HG03095 (cell line): ENCODE data around the gene PLCB3.
A peak's percentile ranks its signal among the peaks of the same experiment; 100 is the strongest.

ENCODE experiments used
- ATAC-seq: cut with Tn5 transposase; IDR thresholded peaks from one replicate; pipeline ENCODE4 v1.9.1; 2021; ENCODE audit warnings: moderate library complexity; ENCODE audit not compliant: unreplicated experiment

PLCB3 gene

DNA sequence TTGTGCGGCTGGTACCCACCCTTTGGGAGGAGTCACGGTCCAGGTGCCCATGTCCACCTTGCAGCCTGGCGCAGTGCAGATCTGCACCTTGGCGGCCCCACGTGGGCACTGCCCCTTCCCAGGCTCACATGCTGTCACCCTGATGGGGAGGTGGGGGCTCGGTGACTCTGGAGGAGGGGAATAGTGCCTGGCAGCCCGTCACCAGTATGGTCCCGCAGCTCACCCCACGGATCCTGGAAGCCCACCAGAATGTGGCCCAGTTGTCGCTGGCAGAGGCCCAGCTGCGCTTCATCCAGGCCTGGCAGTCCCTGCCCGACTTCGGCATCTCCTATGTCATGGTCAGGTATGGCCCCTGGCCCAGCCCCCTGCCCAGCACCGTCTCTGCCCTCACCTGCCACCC, 30.5 kb upstream of the PLCB3 start:
- no peak for ATAC-seq

- no peak for ATAC-seq
Observed at GRCh38 chr11:64222651-64223000, 28.7 kb upstream of the PLCB3 start.

DNA sequence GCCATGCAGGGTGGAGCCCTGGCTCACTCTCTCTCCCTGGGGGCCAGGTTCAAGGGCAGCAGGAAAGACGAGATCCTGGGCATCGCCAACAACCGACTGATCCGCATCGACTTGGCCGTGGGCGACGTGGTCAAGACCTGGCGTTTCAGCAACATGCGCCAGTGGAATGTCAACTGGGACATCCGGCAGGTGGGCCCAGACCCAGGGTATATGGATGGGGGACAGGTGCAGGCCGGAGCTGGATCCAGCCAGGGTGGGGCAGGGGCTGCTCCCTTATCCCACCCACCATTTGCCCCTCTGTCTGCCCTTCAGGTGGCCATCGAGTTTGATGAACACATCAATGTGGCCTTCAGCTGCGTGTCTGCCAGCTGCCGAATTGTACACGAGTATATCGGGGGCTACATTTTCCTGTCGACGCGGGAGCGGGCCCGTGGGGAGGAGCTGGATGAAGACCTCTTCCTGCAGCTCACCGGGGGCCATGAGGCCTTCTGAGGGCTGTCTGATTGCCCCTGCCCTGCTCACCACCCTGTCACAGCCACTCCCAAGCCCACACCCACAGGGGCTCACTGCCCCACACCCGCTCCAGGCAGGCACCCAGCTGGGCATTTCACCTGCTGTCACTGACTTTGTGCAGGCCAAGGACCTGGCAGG, 28.2 kb upstream of the PLCB3 start:
- no peak for ATAC-seq

- ATAC-seq, result no peak
Observed at GRCh38 chr11:64224151-64224890, 27.0 kb upstream of the PLCB3 start.

- no peak for ATAC-seq
Observed at GRCh38 chr11:64224891-64225607, 26.3 kb upstream of the PLCB3 start.

- ATAC-seq, result no peak
Observed at GRCh38 chr11:64225608-64226506, 25.5 kb upstream of the PLCB3 start, which contains the start of the genes NUDT22 and TRPT1. Gene NUDT22 (plus strand): TSS chr11:64226274. CDS start chr11:64226653, 379 bp downstream. Gene TRPT1 (minus strand): TSS chr11:64226186. CDS start chr11:64225860, 326 bp downstream.

DNA sequence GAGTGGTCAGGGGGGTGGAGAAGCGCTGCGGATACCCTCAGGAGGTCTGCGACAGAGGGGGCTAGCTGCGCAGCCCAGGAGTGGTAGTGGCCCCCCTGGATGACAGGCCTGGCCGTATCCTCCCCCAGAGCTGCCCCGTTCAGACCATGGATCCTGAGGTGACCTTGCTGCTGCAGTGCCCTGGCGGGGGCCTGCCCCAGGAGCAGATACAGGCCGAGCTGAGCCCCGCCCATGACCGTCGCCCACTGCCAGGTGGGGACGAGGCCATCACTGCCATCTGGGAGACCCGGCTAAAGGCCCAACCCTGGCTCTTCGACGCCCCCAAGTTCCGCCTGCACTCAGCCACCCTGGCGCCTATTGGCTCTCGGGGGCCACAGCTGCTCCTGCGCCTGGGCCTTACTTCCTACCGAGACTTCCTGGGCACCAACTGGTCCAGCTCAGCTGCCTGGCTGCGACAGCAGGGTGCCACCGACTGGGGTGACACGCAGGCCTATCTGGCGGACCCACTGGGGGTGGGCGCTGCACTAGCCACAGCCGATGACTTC, 24.8 kb upstream of the PLCB3 start:
- ATAC-seq, result no peak

GRCh38 chr11:64227405-64227956, 23.8 kb upstream of the PLCB3 start:
- no peak for ATAC-seq

- no peak for ATAC-seq
Observed at GRCh38 chr11:64229090-64229743, 22.1 kb upstream of the PLCB3 start.

- ATAC-seq, result no peak
Observed at GRCh38 chr11:64229744-64230170, 21.6 kb upstream of the PLCB3 start.

DNA sequence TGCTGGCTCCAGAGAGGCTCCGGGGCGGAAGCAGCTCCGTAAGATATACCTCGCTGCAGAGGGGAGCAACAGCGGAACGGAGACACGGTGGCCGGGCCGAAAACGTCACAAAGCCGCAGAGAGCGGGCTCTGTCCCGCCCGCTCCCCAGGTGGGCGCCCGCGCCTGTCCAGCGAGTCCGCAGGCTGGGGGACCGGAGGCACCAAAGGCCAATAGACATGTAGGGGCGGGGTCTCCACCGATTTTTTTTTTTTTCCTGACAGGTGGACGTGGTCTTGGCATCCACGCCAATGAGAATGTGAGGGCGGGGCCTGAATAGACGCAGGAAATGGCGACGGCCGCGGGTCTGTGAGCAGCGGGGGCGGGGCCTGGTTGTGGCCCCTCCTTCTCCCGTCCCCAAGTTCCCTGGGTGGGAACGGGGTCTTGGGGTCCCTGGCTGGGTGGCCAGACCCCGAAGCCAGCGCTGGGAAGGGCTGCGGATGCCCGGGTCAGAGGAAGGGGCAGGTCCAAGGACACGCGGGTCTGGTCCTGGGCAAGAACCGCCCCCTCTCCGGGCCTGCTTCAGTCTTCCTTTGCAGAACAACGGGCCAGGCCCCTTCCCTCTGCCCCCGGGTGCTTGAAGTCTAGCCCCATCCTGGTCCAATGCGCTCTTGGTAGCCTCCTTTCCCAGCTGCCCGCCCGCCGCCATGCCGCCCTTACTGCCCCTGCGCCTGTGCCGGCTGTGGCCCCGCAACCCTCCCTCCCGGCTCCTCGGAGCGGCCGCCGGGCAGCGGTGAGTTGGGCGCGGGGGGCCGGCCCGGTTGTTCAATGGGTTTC, 21.0 kb upstream of the PLCB3 start, which contains the start of gene DNAJC4:
Gene DNAJC4 (plus strand): TSS at position 378 of the 814 bp plus-strand sequence. CDS start 307 bp downstream, at position 685.
- ATAC-seq, result peak; percentile 38

- ATAC-seq, result no peak
Observed at GRCh38 chr11:64230985-64231365, 20.4 kb upstream of the PLCB3 start.

GRCh38 chr11:64231546-64231945, 19.8 kb upstream of the PLCB3 start:
- ATAC-seq, result no peak

GRCh38 chr11:64232182-64232966, 19.0 kb upstream of the PLCB3 start:
- no peak for ATAC-seq

- ATAC-seq, result no peak
Observed at GRCh38 chr11:64232967-64233315, 18.4 kb upstream of the PLCB3 start.

GRCh38 chr11:64233913-64234586, 17.3 kb upstream of the PLCB3 start, which contains the start of gene VEGFB:
Gene VEGFB (plus strand): TSS chr11:64234584. CDS start chr11:64234834, 250 bp downstream.
- ATAC-seq, result no peak

GRCh38 chr11:64234647-64235379, 16.5 kb upstream of the PLCB3 start:
- no peak for ATAC-seq
